Measurements from ENCODE around the gene MGAT4C. TPM values are rescaled to one million over a fixed set of nuclear protein-coding genes. Genes with fewer than 3 reads are reported as not detected.
A peak's percentile ranks its signal among the peaks of the same experiment; 100 is the strongest.

Gene MGAT4C
- total RNA-seq, 1 experiment from 2014 or later = not detected

- H3K9me3 ChIP-seq (ENCODE audit: insufficient read depth, low read depth) = no peaks in the 10 kb centered on the region
- H3K27ac ChIP-seq = no peak overlapping the region
- no peak overlapping the region for H3K4me2 ChIP-seq
- H3K27me3 ChIP-seq (ENCODE audit: insufficient read depth, low read depth) = no peaks in the 10 kb centered on the region
- H3K4me1 ChIP-seq (replicated peaks; ENCODE audit: insufficient read depth) = 0 out of 2 replicates have a peak, but pooled peaks cover 4% of the 10 kb centered on the region
- no peak for TF ChIP-seq EZH2 (IDR thresholded peaks at IDR 0.05; ENCODE audit: low read depth)
- TF ChIP-seq CTCF (conservative IDR thresholded peaks at IDR 0.05) = no peak
- ChIA-PET CTCF (interaction anchor here (0.6 kb wide), 1 partner anchor 1026 kb away, joined by 4 read pairs; no protein-coding TSS in a partner anchor), POLR2A (ENCODE audit: unreplicated experiment) (no interaction called here)
- no peak overlapping the region for H3K4me3 ChIP-seq
- H3K36me3 ChIP-seq (ENCODE audit: low read depth) = no peaks in the 10 kb centered on the region
- DNase-seq = peak in 1 of 2 experiments; percentile 13
- intact Hi-C loops (cut with micrococcal nuclease; ENCODE audit: unreplicated experiment) = no loop called here
- H2AFZ ChIP-seq = no peak overlapping the region
- no peaks in the 10 kb centered on the region for H4K20me1 ChIP-seq (ENCODE audit: insufficient read depth)
- no TSS peak for BruUV-seq (replicated peaks)
- H3K79me2 ChIP-seq (ENCODE audit: low read depth) = no peaks in the 10 kb centered on the region
- no peaks in the 10 kb centered on the region for H3F3A ChIP-seq (ENCODE audit: insufficient read depth, low read depth)
- H3K9me2 ChIP-seq (ENCODE audit: insufficient read depth) = no peaks in the 10 kb centered on the region
These were observed 270.2 kb downstream of the MGAT4C start for GRCh38 chr12:85985996-85986395.

GRCh38 chr12:85983601-85984000 lies 272.6 kb downstream of the MGAT4C start:
- CTCF ChIA-PET = no interaction called here
- DNase-seq = no peak
- Histone ChIP-seq H3K36me3 (ENCODE audit: low read depth) (no peaks in the 10 kb centered on the region), H3K4me3 (no peak overlapping the region), H3F3A (ENCODE audit: insufficient read depth, low read depth) (no peaks in the 10 kb centered on the region), H3K9me3 (ENCODE audit: insufficient read depth, low read depth) (no peaks in the 10 kb centered on the region), H3K27me3 (ENCODE audit: insufficient read depth, low read depth) (no peaks in the 10 kb centered on the region), H4K20me1 (ENCODE audit: insufficient read depth) (no peaks in the 10 kb centered on the region), H2AFZ (no peak overlapping the region), H3K4me2 (no peak overlapping the region), H3K9me2 (ENCODE audit: insufficient read depth) (no peaks in the 10 kb centered on the region), H3K27ac (no peak overlapping the region), H3K4me1 (replicated peaks; ENCODE audit: insufficient read depth) (0 out of 2 replicates have a peak, but pooled peaks cover 4% of the 10 kb centered on the region), H3K79me2 (ENCODE audit: low read depth) (no peaks in the 10 kb centered on the region)
- TF ChIP-seq EZH2 (IDR thresholded peaks at IDR 0.05; ENCODE audit: low read depth) (no peak), CTCF (conservative IDR thresholded peaks at IDR 0.05) (no peak)
- POLR2A ChIA-PET (ENCODE audit: unreplicated experiment) = no interaction called here
- intact Hi-C loops (cut with micrococcal nuclease; ENCODE audit: unreplicated experiment) = no loop called here
- BruUV-seq (replicated peaks) = no TSS peak

- H2AFZ ChIP-seq = no peak overlapping the region
- DNase-seq = no peak
- no peaks in the 10 kb centered on the region for H3K4me1 ChIP-seq (replicated peaks; ENCODE audit: insufficient read depth)
- no peak overlapping the region for H3K27ac ChIP-seq
- no peak overlapping the region for H3K4me2 ChIP-seq
- no peaks in the 10 kb centered on the region for H3K36me3 ChIP-seq (ENCODE audit: low read depth)
- intact Hi-C loops (cut with micrococcal nuclease; ENCODE audit: unreplicated experiment) = no loop called here
- no peaks in the 10 kb centered on the region for H3K9me3 ChIP-seq (ENCODE audit: insufficient read depth, low read depth)
- no peaks in the 10 kb centered on the region for H3K79me2 ChIP-seq (ENCODE audit: low read depth)
- no peaks in the 10 kb centered on the region for H3F3A ChIP-seq (ENCODE audit: insufficient read depth, low read depth)
- BruUV-seq (replicated peaks) = no TSS peak
- H3K27me3 ChIP-seq (ENCODE audit: insufficient read depth, low read depth) = no peaks in the 10 kb centered on the region
- H4K20me1 ChIP-seq (ENCODE audit: insufficient read depth) = no peaks in the 10 kb centered on the region
- no peaks in the 10 kb centered on the region for H3K9me2 ChIP-seq (ENCODE audit: insufficient read depth)
- TF ChIP-seq CTCF (conservative IDR thresholded peaks at IDR 0.05) (no peak), EZH2 (IDR thresholded peaks at IDR 0.05; ENCODE audit: low read depth) (no peak)
- CTCF ChIA-PET = no interaction called here
- POLR2A ChIA-PET (ENCODE audit: unreplicated experiment) = no interaction called here
- no peak overlapping the region for H3K4me3 ChIP-seq
These were observed 276.6 kb downstream of the MGAT4C start for GRCh38 chr12:85979641-85980040.

Measured in PC-9 (cell line).